Subcutaneous adipose tissue (tissue), 4 donors: ENCODE measurements around the gene FCHSD2. TPM values are rescaled to one million over a fixed set of nuclear protein-coding genes. Genes with fewer than 3 reads are reported as not detected.

Experiments
- total RNA-seq, 4 donors: library from RNA; depleted of rRNA; stranded (reverse); fragments of >200 nt; gene quantifications; one replicate each; pipeline ENCODE4 v1.1.0, GENCODE V29; 2016
- TF ChIP-seq, protein P1 (sequence below): fragments of 450-650 bp; IDR thresholded peaks from one replicate; pipeline ENCODE4 v1.5.1; 2016; ENCODE audit warnings: low read depth, mild to moderate bottlenecking, control low read depth, antibody characterized with exemption, moderate library complexity

Gene FCHSD2
- total RNA-seq, 4 donors from 2014 or later = 26.2 to 34.7 (median 30.0) TPM

GRCh38 chr11:73129198-73129597, 12.9 kb downstream of the FCHSD2 start:
- TF ChIP-seq, protein P1, sequence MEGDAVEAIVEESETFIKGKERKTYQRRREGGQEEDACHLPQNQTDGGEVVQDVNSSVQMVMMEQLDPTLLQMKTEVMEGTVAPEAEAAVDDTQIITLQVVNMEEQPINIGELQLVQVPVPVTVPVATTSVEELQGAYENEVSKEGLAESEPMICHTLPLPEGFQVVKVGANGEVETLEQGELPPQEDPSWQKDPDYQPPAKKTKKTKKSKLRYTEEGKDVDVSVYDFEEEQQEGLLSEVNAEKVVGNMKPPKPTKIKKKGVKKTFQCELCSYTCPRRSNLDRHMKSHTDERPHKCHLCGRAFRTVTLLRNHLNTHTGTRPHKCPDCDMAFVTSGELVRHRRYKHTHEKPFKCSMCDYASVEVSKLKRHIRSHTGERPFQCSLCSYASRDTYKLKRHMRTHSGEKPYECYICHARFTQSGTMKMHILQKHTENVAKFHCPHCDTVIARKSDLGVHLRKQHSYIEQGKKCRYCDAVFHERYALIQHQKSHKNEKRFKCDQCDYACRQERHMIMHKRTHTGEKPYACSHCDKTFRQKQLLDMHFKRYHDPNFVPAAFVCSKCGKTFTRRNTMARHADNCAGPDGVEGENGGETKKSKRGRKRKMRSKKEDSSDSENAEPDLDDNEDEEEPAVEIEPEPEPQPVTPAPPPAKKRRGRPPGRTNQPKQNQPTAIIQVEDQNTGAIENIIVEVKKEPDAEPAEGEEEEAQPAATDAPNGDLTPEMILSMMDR = no peak

- TF ChIP-seq, protein P1 = no peak
Observed at GRCh38 chr11:73126804-73127480, 15.2 kb downstream of the FCHSD2 start.

GRCh38 chr11:73124800-73125199, 17.3 kb downstream of the FCHSD2 start:
- TF ChIP-seq, protein P1 = no peak

- TF ChIP-seq, protein P1 = no peak
Observed at GRCh38 chr11:73121692-73122091, 20.4 kb downstream of the FCHSD2 start.

DNA sequence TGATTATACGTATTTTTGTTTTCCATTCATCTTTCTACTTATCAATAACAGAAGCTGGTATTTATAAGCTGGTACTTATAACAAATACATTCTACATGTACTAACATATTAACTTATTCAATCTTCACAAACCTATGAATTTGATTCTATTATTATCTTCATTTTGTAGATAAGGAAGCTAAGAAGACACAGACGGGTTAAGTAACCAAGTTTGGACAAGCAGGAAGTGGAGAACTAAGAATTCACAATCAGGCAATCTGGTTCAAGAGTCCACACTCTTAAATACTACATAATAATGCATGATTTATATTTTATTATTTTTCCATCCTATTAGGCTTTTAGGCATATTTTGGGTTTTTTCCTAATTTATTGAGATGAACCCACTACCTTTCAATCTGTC, 25.0 kb downstream of the FCHSD2 start:
- TF ChIP-seq, protein P1 = no peak

GRCh38 chr11:73116636-73117035, 25.5 kb downstream of the FCHSD2 start:
- TF ChIP-seq, protein P1 = no peak

- TF ChIP-seq, protein P1 = no peak
Observed at GRCh38 chr11:73114835-73115220, 27.3 kb downstream of the FCHSD2 start.
